Measurements from ENCODE around the gene RAPGEF2.

- TF ChIP-seq, protein P1, sequence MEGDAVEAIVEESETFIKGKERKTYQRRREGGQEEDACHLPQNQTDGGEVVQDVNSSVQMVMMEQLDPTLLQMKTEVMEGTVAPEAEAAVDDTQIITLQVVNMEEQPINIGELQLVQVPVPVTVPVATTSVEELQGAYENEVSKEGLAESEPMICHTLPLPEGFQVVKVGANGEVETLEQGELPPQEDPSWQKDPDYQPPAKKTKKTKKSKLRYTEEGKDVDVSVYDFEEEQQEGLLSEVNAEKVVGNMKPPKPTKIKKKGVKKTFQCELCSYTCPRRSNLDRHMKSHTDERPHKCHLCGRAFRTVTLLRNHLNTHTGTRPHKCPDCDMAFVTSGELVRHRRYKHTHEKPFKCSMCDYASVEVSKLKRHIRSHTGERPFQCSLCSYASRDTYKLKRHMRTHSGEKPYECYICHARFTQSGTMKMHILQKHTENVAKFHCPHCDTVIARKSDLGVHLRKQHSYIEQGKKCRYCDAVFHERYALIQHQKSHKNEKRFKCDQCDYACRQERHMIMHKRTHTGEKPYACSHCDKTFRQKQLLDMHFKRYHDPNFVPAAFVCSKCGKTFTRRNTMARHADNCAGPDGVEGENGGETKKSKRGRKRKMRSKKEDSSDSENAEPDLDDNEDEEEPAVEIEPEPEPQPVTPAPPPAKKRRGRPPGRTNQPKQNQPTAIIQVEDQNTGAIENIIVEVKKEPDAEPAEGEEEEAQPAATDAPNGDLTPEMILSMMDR (IDR thresholded peaks at IDR 0.05 in 8 of 11, conservative IDR thresholded peaks at IDR 0.05 in 3 of 11) = no peak
- no peak for TF ChIP-seq POLR2AphosphoS5 (IDR thresholded peaks at IDR 0.05)
Observed at GRCh38 chr4:159098482-159099127, 4.3 kb upstream of the RAPGEF2 start.

Data from spleen (tissue), 7 donors.